GM18498 (cell line): Measurements from ENCODE around the gene CLDN19.
"Not testable (repeated sequence)": the region's sequence is repeated elsewhere in the genome, so short reads cannot be mapped to it uniquely, and the experiment has no call there.

Experiments
- ATAC-seq: cut with Tn5 transposase; IDR thresholded peaks from one replicate; pipeline ENCODE4 v1.9.1; 2021; ENCODE audit warnings: mild to moderate bottlenecking, moderate library complexity; ENCODE audit not compliant: unreplicated experiment

The CLDN19 gene

DNA sequence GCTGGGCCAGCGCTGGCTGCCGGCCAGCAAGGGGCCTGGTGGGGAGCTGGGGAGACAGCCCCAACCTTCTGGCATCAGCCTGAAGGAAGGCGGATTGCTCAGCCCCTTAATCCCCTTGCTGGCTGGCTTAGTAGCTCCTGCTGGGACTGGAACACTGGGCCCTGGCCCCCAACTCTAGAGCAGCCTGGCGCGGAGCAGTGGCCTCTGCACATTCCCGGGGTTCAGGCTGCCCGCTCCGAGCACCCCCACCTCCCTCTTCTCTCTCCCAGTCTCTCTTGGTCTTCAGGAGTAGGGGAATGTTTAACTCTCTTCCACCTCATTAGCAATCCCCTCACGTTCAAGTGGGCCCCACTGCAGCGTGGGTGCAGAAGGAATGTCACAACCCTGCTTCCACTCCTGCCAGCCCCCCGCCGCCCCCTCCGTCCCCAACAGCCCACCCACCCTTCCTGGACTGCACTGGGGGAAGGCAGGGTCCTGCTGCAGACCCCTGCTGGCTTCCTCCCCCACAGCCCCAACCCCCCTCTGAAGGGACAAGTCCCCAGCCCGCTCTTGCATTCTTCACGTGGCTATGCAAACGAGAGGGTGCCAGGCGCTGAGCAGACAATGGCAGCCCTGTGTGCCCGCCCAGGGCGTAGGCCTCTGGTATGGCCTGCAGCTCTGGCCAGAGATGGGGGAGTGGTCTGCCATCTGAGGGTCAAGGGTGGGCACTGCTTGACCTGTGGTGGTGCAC is 980 bp upstream of the CLDN19 start:
- no peak for ATAC-seq

DNA sequence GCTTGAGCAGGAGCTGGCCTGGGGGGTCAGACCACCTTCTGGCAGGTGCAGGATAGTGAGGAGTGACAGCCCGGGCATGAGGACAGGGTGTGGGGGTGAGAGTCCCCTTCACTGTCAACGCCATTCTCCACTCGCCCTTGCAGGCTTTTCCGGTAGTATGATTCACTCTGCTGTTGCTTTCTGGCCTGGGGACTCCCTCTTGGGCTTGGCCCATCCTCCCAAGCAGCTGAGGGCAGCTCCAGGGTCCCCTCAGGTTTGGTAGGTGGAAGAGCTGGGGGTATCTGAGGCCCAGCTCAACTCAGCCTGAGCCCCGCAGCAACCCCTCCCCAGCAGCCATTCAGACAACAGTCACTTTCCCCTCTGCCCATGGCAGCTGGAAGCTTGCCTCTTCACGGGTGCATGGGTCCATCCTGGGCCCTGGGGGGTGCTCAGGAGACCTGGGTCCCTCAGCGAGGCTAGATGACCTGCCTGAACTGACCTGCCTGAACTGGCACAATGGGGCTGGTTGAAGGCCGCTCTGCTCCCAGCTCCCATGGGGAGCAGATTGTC is 1.3 kb downstream of the CLDN19 start:
- ATAC-seq: no peak

DNA sequence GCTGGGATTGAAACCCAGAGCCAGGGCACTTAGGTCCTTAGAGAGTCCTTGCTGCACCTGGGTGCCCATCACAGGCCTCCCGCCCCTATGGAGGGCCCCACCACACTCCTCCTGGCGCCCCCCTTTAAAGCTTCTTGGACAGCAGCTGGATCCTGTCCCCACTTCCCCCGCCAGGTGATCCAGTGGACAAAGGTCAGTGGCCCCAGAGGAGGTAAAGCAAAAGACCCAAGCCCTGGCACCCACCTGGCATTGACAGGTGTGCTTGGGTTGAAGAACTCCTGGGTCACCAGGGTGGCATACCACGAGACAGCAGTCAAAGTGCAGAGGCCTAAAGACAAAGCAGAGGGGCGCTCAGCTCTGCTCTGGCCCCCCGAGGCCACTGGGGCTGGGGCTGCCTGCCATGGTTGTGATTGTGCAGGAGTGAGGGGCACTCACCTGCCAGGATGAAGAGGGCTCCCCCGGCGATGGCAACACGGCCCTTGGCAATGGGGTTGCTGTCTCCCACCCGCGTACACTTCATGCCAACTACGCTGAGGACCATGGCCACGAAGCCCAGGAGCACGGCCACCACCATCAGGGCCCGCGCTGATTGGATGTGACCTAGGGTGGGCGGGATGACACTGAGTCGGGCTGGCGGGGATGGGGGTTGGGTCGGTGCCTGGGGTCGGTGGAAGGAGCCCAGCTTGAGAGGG is 1.9 kb downstream of the CLDN19 start:
- no peak for ATAC-seq

DNA sequence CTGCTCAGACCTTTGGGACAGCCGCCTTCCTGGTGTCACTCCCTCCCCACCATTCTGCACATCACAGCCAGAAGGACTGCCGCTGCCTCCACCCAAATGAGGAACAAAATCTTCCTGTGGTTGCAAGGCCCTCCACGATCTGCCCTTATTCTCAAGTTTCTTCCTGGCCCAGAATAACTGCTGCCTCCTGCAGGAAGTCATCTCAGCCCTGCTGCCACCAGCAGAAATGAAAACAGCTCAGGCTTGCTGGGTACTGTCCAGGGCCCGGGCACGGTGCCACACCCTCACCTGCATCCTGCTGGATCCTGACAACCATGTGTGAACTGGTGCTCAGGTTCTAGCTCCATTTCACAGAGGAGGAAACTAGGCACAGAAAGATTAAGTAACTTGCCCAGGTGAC is 2.8 kb downstream of the CLDN19 start:
- ATAC-seq: no peak

DNA sequence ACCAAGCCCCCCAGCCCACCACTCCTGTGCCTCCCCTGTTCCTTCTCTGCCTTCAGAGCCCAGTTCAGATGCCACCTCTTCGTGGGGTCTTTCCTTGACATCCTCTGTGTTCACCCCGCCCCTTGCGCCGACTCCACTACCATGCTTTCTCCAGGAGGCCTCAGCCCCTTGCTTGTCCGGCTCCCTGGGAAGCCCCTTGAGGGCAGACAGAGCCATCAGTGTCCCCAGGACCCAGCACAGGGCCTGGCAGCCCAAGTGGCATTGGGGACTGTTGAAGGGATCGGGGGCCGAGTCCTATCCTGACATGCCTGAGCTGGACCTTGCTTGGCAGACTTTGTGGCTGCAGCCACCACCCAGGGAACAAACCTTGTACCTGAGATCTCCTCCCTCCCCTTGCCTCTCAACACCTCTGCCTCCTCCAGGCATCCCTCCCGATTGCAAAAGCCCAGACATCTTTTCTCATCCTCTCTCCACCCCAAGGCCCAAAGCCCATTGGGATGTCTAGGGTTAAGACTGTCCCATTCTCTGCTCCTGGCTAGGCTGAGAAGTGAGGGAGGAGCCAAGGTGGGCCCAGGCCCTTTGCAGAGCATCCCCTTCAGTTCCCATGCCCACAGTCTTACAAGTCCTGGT is 3.4 kb downstream of the CLDN19 start:
- ATAC-seq: no peak

DNA sequence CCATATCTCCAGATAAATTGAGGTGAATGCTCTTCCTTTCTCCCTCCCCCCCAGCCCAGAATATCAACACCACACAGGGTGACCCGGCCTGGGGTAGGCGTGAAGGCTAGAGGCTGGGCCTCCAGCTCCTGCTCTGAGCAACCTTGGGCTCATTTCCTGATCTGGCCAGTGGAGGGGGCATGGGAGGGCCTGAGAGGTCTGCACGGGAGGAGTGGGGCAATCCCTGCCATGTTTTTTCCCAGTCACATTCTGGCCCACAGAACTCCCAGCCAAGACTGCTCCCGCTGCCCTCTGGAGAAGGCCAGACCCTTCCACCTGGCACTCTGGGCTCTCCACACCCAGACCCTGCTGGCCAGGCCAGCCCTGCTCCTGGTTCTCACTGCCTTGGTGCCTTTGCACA is 3.9 kb downstream of the CLDN19 start:
- no peak for ATAC-seq

DNA sequence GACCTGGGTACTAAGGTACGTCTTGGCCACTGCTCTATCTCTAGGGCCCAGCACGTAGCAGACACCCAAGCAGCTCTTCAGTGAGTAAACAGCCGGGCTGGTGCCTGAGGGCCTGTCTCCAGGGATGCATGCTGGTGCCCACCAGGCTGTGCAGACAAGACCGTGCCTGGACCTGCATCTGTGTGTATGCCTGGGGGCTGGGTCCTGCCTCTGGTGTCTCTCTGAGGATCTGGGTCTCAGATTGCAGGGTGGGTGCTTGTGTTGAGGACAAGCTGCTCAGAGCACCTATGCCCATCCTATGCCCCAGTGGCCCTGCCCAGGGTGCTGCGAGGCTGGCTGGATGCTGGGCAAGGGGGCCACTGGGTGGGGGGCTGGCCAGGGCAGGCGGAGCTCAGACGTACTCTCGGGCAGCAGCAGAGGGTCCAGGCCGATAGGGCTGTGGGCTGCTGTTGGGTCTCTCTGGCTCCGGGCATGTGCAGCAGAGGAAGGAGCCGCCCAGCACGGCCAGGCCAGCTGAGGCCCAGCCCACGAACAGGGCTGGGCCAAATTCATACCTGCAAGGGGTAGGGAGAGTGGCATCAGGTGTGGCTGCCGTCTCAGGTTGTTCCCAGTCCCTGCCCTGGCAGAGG is 4.4 kb downstream of the CLDN19 start:
- ATAC-seq: no peak

DNA sequence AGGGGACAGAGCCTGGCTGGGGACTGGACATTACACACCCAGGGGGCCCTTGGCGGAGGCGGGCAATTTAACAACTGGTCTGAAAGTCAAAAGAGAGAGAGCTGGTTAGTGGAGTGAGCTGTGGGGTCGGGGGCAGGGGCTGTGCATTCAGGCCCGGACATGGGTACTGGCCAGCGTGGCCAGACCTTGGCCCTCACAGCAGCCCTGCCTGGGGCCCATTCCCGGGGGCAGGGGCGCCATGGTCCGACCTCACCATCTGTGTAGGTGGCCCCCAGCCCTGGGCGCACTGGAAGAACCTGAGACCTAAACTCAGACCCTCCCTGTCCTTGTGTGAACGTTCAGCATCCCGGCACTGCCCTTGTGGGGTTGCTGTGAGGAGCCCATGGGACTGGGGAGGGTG is 5.0 kb downstream of the CLDN19 start:
- no peak for ATAC-seq

DNA sequence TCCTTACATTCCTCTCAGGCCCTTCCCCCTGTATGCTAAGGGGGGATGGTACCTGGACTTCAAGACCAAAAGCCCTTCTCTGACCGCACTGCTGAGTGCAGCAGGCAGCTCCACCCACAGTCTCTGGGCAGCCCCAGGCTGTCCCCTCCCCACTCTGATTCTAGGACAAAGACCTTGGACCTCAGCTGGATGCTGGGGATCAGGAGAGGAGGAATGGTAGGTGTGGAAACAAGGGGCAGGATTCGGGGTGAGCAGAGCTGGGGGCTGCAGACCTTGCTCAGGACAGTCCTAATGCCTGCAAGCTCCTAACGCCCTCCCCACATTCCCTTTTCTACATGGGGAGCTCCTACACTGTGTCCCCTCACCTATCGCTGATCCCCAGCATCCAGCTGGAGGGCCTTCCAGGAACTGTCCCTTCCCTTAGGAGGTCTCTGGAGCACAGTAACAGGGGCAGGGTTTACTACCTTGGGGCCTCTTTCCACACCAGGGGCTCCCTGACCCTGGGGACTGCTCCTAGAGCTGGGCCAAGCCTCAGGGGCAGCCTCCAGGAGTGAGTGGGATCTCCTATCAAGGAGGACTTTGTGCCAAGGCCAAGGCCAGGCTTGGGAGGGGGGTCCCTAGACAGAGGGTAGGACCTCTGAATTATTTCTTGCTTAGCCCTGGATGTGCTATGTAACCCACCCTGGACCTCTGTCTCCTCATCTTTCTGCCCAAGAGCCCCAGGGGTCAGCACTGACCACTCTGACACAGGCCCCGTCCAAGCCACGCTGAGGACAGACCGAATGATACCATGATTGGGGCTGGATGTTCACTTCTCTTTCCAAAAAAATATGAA is 5.6 kb downstream of the CLDN19 start:
- ATAC-seq: no peak

DNA sequence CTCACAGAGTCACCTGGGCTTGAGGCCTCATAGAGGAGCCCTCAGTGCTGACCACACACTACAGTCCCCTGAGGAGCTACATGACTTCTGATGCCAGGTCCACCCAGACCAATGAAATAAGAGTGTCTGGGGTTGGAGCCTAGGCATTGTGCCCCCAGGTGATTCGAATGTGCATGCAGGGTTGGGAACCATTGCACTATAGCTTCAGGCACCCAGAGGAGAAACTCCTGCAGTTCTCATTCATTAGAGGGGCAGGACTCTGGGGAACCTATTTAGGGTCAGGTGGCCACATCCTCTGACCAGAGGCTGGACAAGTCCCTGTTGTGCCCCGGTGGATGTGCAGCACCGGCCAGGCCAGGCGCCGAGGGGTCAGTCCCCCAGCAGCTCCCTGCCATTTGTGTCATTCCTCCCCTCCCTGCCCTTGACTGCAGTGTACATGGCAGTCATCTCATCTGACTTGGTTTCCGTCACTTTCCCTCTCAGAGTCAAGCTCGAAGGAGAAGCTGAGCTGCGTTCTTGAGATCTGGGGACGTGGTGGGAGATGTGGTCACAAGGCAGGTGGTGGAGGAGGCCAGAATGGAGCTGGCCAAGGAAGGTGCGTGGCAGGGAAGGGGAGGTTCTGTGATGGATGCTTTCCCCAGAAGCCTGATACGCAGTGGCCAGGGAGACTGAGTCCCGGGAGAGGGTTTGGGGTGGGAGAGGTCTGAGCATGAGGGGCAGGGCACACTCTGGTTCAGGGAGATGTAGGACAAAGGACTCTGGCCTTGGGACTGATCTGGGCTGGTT is 6.4 kb downstream of the CLDN19 start:
- ATAC-seq: no peak

DNA sequence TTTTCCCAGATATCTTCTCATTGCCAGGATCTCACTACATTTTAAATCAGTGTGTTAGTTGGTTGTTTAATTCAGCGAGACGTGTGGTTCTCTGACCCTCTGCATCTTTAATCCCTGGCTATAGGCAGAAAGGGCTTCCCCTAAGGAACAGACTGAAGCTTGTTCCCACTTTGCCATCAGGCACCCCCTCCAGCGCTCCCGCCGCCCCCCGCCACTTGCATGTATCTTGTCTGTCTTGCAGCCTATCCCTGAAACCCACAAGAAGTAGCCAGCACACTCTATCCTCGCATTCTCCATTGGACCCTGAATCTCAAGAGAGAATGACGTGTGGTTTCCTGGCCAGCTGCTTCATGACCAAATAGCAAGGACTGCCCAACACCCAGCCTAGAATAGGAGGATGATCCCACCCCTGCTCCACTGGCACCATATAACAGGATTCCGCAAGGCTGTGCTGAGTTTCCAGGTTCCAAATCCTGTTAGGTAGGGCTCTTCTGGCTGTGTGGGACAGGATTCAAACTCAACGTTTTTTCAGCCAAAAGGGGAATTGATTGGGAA is 7.8 kb downstream of the CLDN19 start:
- no peak for ATAC-seq

DNA sequence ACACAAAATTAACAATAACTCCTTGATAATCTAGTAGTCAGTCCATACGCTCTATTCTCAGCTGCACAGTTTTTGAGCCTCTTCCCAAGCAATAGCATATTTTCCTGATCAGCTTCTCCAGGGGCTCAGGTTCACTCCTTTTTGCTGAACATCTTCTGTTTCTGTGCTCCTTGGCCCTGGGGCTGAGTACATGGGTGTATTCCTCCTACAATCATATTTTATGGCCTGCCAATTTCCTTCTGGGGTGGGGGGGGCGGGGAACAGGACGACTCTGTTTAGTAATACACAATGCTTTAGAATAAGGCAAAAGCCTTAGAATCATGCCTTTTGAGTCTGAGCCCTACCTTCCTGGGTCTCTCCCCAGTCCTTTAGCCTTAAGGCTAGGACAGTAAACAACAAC is 8.5 kb downstream of the CLDN19 start:
- ATAC-seq: no peak

DNA sequence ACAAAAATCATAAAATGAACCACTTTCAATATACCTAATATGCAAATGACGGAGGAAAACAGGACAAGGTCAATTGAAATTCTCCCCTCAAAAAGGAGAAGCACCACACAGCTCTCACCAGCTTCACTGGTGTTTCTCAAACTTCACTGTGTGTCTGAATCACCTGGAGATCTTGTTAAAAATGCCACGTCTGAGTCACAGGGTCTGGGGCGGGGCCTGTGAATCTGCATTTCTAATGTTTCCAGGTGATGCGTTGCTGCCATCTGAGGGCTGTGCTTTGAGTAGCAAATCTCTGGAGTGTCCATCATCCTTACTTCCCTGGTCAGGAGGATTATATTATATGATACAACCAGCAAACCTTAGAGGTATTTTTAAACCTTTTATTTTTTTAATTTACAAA is 9.0 kb downstream of the CLDN19 start:
- ATAC-seq: no peak

DNA sequence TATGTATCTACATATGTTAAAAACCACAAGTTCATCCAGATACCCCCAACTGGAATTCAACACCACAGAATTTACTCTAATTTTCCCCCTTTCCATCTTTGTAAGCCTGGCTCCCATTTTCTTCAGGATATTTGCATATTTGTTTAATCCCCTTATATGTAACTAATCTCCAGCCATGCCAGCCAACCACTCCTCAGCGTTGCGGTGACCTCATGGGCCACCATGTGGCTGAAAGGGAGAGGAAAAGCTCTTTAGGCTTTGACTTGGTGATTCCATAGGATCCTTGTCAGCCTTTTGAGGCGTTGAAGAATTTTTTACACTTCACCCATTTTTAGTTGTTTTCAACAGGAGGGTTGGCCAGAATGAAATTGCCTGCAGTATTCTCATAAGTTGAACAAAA is 10.0 kb downstream of the CLDN19 start:
- no peak for ATAC-seq

DNA sequence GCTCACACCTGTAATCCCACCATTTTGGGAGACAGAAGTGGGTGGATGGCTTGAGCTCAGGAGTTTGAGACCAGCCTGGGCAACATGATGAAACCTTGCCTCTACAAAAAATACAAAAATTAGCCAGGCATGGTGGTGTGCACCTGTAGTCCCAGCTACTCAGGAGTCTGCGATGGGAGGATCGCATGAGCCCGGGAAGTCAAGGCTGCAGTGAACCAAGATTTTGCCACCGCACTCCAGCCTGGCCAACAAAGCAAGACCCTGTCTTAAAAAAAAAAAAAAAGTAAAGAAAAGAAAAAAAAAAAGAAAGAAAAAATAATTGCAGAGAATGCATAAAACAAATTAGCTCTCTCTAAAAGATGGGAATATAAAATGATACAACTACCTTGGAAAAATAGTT is 14.2 kb downstream of the CLDN19 start:
- ATAC-seq: not testable (repeated sequence)

DNA sequence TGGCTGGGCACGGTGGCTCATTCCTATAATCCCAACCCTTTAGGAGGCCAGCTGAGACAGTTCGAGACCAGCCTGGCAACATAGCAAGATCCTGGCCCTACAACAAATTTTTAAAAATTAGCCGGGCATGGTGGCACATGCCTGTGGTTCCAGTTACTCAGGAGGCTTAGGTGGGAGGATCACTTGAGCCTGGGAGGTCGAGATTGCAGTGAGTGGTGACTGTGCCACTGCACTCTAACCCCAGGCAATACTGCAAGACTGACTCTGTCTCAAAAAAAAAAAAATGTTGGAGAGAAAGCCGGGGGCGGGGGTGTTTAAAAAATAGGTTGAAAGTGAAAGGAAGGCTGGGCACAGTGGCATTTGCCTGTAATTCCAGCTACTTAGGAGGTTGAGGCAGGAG is 16.5 kb downstream of the CLDN19 start:
- no peak for ATAC-seq

DNA sequence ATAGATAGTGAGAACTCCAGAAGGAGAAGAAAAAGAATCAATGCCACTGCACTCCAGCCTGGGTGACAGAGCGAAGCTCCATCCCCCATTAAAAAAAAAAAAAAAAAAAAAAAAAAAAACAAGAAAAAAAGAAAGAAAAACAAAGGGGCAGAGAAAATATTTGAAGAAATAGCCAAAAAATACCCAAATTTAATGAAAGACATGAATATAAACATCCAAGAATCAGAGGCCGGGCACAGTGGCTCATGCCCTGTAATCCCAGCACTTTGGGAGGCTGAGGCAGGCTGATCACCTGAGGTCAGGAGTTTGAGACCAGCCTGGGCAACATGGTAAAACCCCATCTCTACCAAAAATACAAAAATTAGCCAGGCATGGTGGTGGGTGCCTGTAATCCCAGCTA is 17.6 kb downstream of the CLDN19 start:
- ATAC-seq: not testable (repeated sequence)

DNA sequence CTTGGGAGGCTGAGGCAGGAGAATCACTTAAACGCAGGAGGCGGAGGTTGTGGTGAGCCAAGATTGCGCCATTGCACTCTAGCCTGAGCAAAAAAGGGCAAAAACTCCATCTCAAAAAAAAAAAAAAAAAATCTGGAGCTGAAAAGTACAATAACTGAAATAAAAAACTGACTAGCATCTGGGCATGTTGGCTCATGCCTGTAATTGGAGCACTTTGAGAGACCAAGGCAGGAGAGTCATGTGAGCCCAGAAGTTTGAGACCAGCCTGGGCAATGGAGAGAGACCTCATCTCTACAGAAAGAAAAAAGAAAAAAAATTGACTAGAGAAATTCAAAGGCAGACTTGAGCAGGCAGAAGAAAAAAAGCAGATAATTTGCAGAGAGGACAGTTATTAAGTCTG is 18.1 kb downstream of the CLDN19 start:
- no peak for ATAC-seq

DNA sequence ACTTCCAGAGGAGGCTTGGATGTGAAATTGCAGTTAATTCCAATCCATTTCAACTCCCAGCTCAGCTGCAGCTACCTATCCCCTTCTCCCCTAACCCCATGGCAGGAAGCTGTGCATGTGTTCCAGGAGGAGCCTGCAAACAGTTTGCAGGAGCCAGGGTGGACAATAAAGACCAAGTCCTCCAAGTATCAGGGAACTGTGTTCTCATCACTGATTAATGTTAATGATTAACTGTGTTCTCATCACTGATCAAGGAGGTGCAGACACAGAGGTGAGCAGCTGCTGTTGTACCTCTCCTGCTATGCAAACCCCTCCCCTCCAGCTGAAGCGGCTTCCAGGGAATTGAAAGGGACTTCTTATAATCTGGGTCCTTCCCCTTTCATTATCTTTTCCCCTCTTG is 19.2 kb downstream of the CLDN19 start:
- ATAC-seq: no peak

DNA sequence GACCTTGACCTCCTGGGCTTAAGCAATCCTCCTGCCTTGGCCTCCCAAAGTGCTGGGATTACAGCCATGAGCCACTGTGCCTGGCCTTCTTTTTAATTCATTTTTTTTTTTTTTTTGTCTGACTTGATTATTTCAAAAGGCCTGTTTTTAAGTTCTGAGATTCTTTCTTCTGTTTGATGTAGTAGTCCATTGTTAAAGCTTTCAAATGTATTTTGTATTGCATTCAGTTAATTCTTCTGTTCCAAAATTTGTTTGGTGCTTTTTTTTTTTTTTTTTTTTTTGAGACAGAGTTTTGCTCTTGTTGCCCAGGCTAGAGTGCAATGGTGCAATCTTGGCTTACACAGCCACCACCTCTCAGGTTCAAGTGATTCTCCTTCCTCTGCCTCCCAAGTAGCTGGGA is 25.6 kb downstream of the CLDN19 start:
- ATAC-seq: not testable (repeated sequence)
